Hindlimb muscle (tissue), 1 donor: Measurements from ENCODE around the gene S1PR2. TPM values are rescaled to one million over a fixed set of nuclear protein-coding genes. Genes with fewer than 3 reads are reported as not detected.

Source experiments
- DNase-seq: peaks from one replicate; pipeline ENCODE4 v3.0.0-alpha.2; 2013
- polyA plus RNA-seq: library from polyadenylated mRNA; unstranded; fragments of 120-200 nt; gene quantifications from one replicate; pipeline ENCODE4 v1.2.1, GENCODE V29; 2013; ENCODE audit not compliant: insufficient read length

The S1PR2 gene
- polyA plus RNA-seq = 10.8 TPM

GRCh38 chr19:10230861-10231611 lies at the start of gene S1PR2:
S1PR2 (minus strand) TSS chr19:10231331; CDS start chr19:10224905, 6,426 bp downstream.
- DNase-seq = peak; percentile 84

GRCh38 chr19:10279737-10280442 lies 48.8 kb upstream of the S1PR2 start:
- DNase-seq = no peak

- no peak for DNase-seq
These were observed 47.8 kb upstream of the S1PR2 start for GRCh38 chr19:10278935-10279334.

GRCh38 chr19:10277795-10278589 lies 46.9 kb upstream of the S1PR2 start:
- DNase-seq = no peak

- no peak for DNase-seq
These were observed 43.5 kb upstream of the S1PR2 start for GRCh38 chr19:10274589-10274988.

GRCh38 chr19:10271543-10272086 lies 40.5 kb upstream of the S1PR2 start:
- no peak for DNase-seq

GRCh38 chr19:10270616-10271394 lies 39.7 kb upstream of the S1PR2 start, which contains the start of gene ICAM1:
ICAM1 (plus strand) TSS chr19:10271120; CDS start chr19:10271160, 40 bp downstream.
- no peak for DNase-seq

GRCh38 chr19:10270180-10270615 lies 39.1 kb upstream of the S1PR2 start:
- no peak for DNase-seq

GRCh38 chr19:10269333-10270179 lies 38.4 kb upstream of the S1PR2 start:
- DNase-seq = peak; percentile 80

- DNase-seq = no peak
These were observed 36.9 kb upstream of the S1PR2 start for GRCh38 chr19:10268071-10268470.

- DNase-seq = no peak
These were observed 35.6 kb upstream of the S1PR2 start for GRCh38 chr19:10266706-10267105.

- no peak for DNase-seq
These were observed 31.6 kb upstream of the S1PR2 start for GRCh38 chr19:10262771-10263170.

- DNase-seq = no peak
These were observed 29.0 kb upstream of the S1PR2 start for GRCh38 chr19:10260141-10260584.

- peak; percentile 75 for DNase-seq
These were observed 28.2 kb upstream of the S1PR2 start for GRCh38 chr19:10259162-10259905.

GRCh38 chr19:10258080-10258710 lies 27.1 kb upstream of the S1PR2 start:
- DNase-seq = no peak

- no peak for DNase-seq
These were observed 26.0 kb upstream of the S1PR2 start for GRCh38 chr19:10256970-10257615.

GRCh38 chr19:10256551-10256950 lies 25.4 kb upstream of the S1PR2 start:
- no peak for DNase-seq

- no peak for DNase-seq
These were observed 24.2 kb upstream of the S1PR2 start for GRCh38 chr19:10255358-10255757.

- no peak for DNase-seq
These were observed 23.1 kb upstream of the S1PR2 start for GRCh38 chr19:10254244-10254643.
